Stimulated activated CD8-positive, alpha-beta memory T cell treated with anti-CD3 and anti-CD28 coated beads, Interleukin-15, amount 100 ng/mL, for 1 hour (primary cell): Measurements from ENCODE around the gene STAP2.
A peak's percentile ranks its signal among the peaks of the same experiment; 100 is the strongest.

Source experiments
- DNase-seq: peaks from one replicate; pipeline ENCODE4 v3.0.0-alpha.2; 2020; ENCODE audit warnings: low read depth

The STAP2 gene

GRCh38 chr19:4327252-4327876 lies 11.3 kb downstream of the STAP2 start:
- DNase-seq, result peak; percentile 40

GRCh38 chr19:4326837-4327251 lies 11.8 kb downstream of the STAP2 start:
- no peak for DNase-seq

- no peak for DNase-seq
These were observed 12.3 kb downstream of the STAP2 start for GRCh38 chr19:4326215-4326836.

- no peak for DNase-seq
These were observed 14.4 kb downstream of the STAP2 start for GRCh38 chr19:4324228-4324627.

GRCh38 chr19:4323692-4324091 lies 14.9 kb downstream of the STAP2 start:
- no peak for DNase-seq

GRCh38 chr19:4322942-4323665 lies 15.5 kb downstream of the STAP2 start:
- no peak for DNase-seq

- DNase-seq, result no peak
These were observed 18.2 kb downstream of the STAP2 start for GRCh38 chr19:4320419-4320818.

GRCh38 chr19:4319067-4319718 lies 19.4 kb downstream of the STAP2 start:
- no peak for DNase-seq

- no peak for DNase-seq
These were observed 20.2 kb downstream of the STAP2 start for GRCh38 chr19:4318460-4318859.

GRCh38 chr19:4316956-4317355 lies 21.7 kb downstream of the STAP2 start:
- no peak for DNase-seq

GRCh38 chr19:4313847-4314490 lies 24.7 kb downstream of the STAP2 start:
- no peak for DNase-seq

- no peak for DNase-seq
These were observed 28.1 kb downstream of the STAP2 start for GRCh38 chr19:4310247-4311121.

- no peak for DNase-seq
These were observed 33.0 kb downstream of the STAP2 start for GRCh38 chr19:4305659-4306058.

GRCh38 chr19:4305257-4305612 lies 33.4 kb downstream of the STAP2 start:
- DNase-seq, result no peak

GRCh38 chr19:4304538-4305256 lies 33.9 kb downstream of the STAP2 start, which contains the start of gene FSD1:
TSS of gene FSD1 (plus strand) at chr19:4304598. CDS start at chr19:4304747, 149 bp downstream.
- DNase-seq, result peak; percentile 34

GRCh38 chr19:4303819-4304537 lies 34.6 kb downstream of the STAP2 start:
- DNase-seq, result no peak

- DNase-seq, result no peak
These were observed 36.4 kb downstream of the STAP2 start, which contains the start of gene TMIGD2 for GRCh38 chr19:4302243-4302640. TSS of gene TMIGD2 (minus strand) at chr19:4302389. CDS start at chr19:4302385, 4 bp downstream.

- no peak for DNase-seq
These were observed 36.9 kb downstream of the STAP2 start for GRCh38 chr19:4301590-4302242.

- no peak for DNase-seq
These were observed 38.0 kb downstream of the STAP2 start for GRCh38 chr19:4300589-4300988.
